NCI-H510A (cell line): ENCODE measurements around the gene THSD7B.

Experiments
- DNase-seq: peaks from one replicate; lab custom pipeline; 2025; lab: John Stamatoyannopoulos, UW

THSD7B gene

GRCh38 chr2:137154946-137155345 is 389.6 kb downstream of the THSD7B start:
- no peak for DNase-seq

GRCh38 chr2:137155356-137156104 is 390.2 kb downstream of the THSD7B start:
- no peak for DNase-seq

GRCh38 chr2:137156221-137156844 is 391.0 kb downstream of the THSD7B start:
- DNase-seq, result no peak

- no peak for DNase-seq
Measured at GRCh38 chr2:137157851-137158250, 392.5 kb downstream of the THSD7B start.

- DNase-seq, result no peak
Measured at GRCh38 chr2:137161250-137161649, 395.9 kb downstream of the THSD7B start.

GRCh38 chr2:137165968-137166367 is 400.6 kb downstream of the THSD7B start:
- no peak for DNase-seq

- DNase-seq, result no peak
Measured at GRCh38 chr2:137167651-137168050, 402.3 kb downstream of the THSD7B start.

GRCh38 chr2:137168552-137168951 is 403.2 kb downstream of the THSD7B start:
- no peak for DNase-seq

GRCh38 chr2:137172162-137172561 is 406.8 kb downstream of the THSD7B start:
- DNase-seq, result no peak

GRCh38 chr2:137173463-137173862 is 408.1 kb downstream of the THSD7B start:
- DNase-seq, result no peak

GRCh38 chr2:137175246-137175645 is 409.9 kb downstream of the THSD7B start:
- no peak for DNase-seq

- no peak for DNase-seq
Measured at GRCh38 chr2:137178951-137179377, 413.6 kb downstream of the THSD7B start.

- DNase-seq, result no peak
Measured at GRCh38 chr2:137179542-137179941, 414.2 kb downstream of the THSD7B start.

- DNase-seq, result no peak
Measured at GRCh38 chr2:137180012-137180411, 414.7 kb downstream of the THSD7B start.

GRCh38 chr2:137181370-137181769 is 416.0 kb downstream of the THSD7B start:
- no peak for DNase-seq

GRCh38 chr2:137182071-137182470 is 416.7 kb downstream of the THSD7B start:
- DNase-seq, result no peak

- DNase-seq, result no peak
Measured at GRCh38 chr2:137183206-137183898, 418.0 kb downstream of the THSD7B start.

- no peak for DNase-seq
Measured at GRCh38 chr2:137185378-137186078, 420.2 kb downstream of the THSD7B start.

- no peak for DNase-seq
Measured at GRCh38 chr2:137187216-137187615, 421.9 kb downstream of the THSD7B start.

GRCh38 chr2:137190411-137191195 is 425.3 kb downstream of the THSD7B start:
- DNase-seq, result no peak
